Uterus (tissue), 4 donors: ENCODE data around the gene ALS2. TPM values are rescaled to one million over a fixed set of nuclear protein-coding genes. Genes with fewer than 3 reads are reported as not detected.

Experiments
- DNase-seq, 2 donors: peaks; one replicate each; pipeline ENCODE4 v3.0.0-alpha.2; 2019 to 2020
- H3K27ac ChIP-seq, 2 donors: fragments of 200-600 bp; sonication (generic); 1 replicate in 1 of 2; 2 replicates in 1 of 2; pipeline ENCODE4 v1.5.1; 2016 to 2018
- H3K27me3 ChIP-seq, 2 donors: fragments of 200-600 bp; sonication (generic); one replicate each; pipeline ENCODE4 v1.5.1; 2018 to 2019; ENCODE audit warnings: control low read depth in 1 of 2
- H3K36me3 ChIP-seq, 2 donors: fragments of 200-600 bp; sonication (generic); one replicate each; pipeline ENCODE4 v1.5.1; 2019; ENCODE audit warnings: control low read depth in 1 of 2
- H3K4me1 ChIP-seq, 2 donors: fragments of 200-600 bp; sonication (generic); one replicate each; pipeline ENCODE4 v1.5.1; 2018 to 2019; ENCODE audit warnings: control low read depth in 1 of 2
- H3K4me3 ChIP-seq, 2 donors: fragments of 200-600 bp; sonication (generic); 1 replicate in 1 of 2; 2 replicates in 1 of 2; pipeline ENCODE4 v1.5.1; 2018 to 2019; ENCODE audit warnings: mild to moderate bottlenecking in 1 of 2
- H3K9me3 ChIP-seq, 2 donors: fragments of 200-600 bp; sonication (generic); one replicate each; pipeline ENCODE4 v1.5.1; 2019; ENCODE audit warnings: control low read depth in 1 of 2
- CTCF ChIP-seq, 4 experiments: fragments of 200-600 bp in 2 of 4; fragments of 450-650 bp in 2 of 4; sonication (generic) in 2 of 4; IDR thresholded peaks; one replicate each; pipeline ENCODE4 v1.5.1; 2016 to 2019; ENCODE audit warnings: antibody characterized with exemption in 4 of 4, mild to moderate bottlenecking in 2 of 4, moderate library complexity in 1 of 4
- POLR2A ChIP-seq, 2 donors: fragments of 450-650 bp; IDR thresholded peaks; one replicate each; pipeline ENCODE4 v1.6.1; 2016; ENCODE audit warnings: antibody characterized with exemption in 2 of 2, mild to moderate bottlenecking in 1 of 2, moderate library complexity in 1 of 2
- intact Hi-C: fragments of 100-400 bp; cut with DNase I; formaldehyde crosslinking; loops from one replicate; pipeline ENCODE4 v1.15.1; 2023; ENCODE audit warnings: low total_unique reads
- total RNA-seq, 4 donors: library from RNA; depleted of rRNA in 3 of 4; stranded (reverse); fragments of >200 nt in 3 of 4; gene quantifications; one replicate each; pipeline versions ENCODE4 v1.1.0 to v1.2.4, GENCODE V29; 2014 to 2023
- donor health status: DM: yes; HTN: yes; CAD: no.

Gene ALS2
- total RNA-seq, 4 donors from 2014 or later, result 8.2 to 27.2 (median 23.5) TPM

- Histone ChIP-seq H3K27me3 (no peaks in the 10 kb centered on the region), H3K36me3 (no peaks in the 10 kb centered on the region), H3K4me3 (no peak overlapping the region), H3K9me3 (no peaks in the 10 kb centered on the region), H3K4me1 (no peaks in the 10 kb centered on the region), H3K27ac (no peak overlapping the region)
- TF ChIP-seq CTCF (IDR thresholded peaks at IDR 0.05) (no peak), POLR2A (IDR thresholded peaks at IDR 0.05) (no peak)
- intact Hi-C loops, result no loop called here
- DNase-seq, result no peak
Observed at GRCh38 chr2:201758234-201758633, 22.5 kb downstream of the ALS2 start.

GRCh38 chr2:201754717-201755415 lies 25.9 kb downstream of the ALS2 start:
- Histone ChIP-seq H3K4me1 (no peaks in the 10 kb centered on the region), H3K27ac (no peak overlapping the region), H3K27me3 (no peaks in the 10 kb centered on the region), H3K36me3 (no peaks in the 10 kb centered on the region), H3K9me3 (no peaks in the 10 kb centered on the region), H3K4me3 (no peak overlapping the region)
- TF ChIP-seq POLR2A (IDR thresholded peaks at IDR 0.05), result no peak
- TF ChIP-seq CTCF (IDR thresholded peaks at IDR 0.05), result no peak
- intact Hi-C loops, result no loop called here
- DNase-seq, result no peak

GRCh38 chr2:201751566-201751965 lies 29.2 kb downstream of the ALS2 start:
- intact Hi-C loops, result no loop called here
- no peak overlapping the region for H3K27ac ChIP-seq
- H3K4me1 ChIP-seq, result no peaks in the 10 kb centered on the region
- H3K27me3 ChIP-seq, result no peaks in the 10 kb centered on the region
- no peaks in the 10 kb centered on the region for H3K36me3 ChIP-seq
- no peaks in the 10 kb centered on the region for H3K9me3 ChIP-seq
- H3K4me3 ChIP-seq, result no peak overlapping the region
- TF ChIP-seq POLR2A (IDR thresholded peaks at IDR 0.05), result no peak
- TF ChIP-seq CTCF (IDR thresholded peaks at IDR 0.05), result no peak
- no peak for DNase-seq

- TF ChIP-seq CTCF (IDR thresholded peaks at IDR 0.05) (no peak), POLR2A (IDR thresholded peaks at IDR 0.05) (no peak)
- Histone ChIP-seq H3K36me3 (no peaks in the 10 kb centered on the region), H3K27me3 (no peaks in the 10 kb centered on the region), H3K4me1 (no peaks in the 10 kb centered on the region), H3K27ac (no peak overlapping the region), H3K9me3 (no peaks in the 10 kb centered on the region), H3K4me3 (no peak overlapping the region)
- DNase-seq, result no peak
- intact Hi-C loops, result no loop called here
Observed at GRCh38 chr2:201746551-201746950, 34.2 kb downstream of the ALS2 start.

GRCh38 chr2:201735486-201735885 lies 45.2 kb downstream of the ALS2 start:
- no peak overlapping the region for H3K27ac ChIP-seq
- DNase-seq, result no peak
- no peaks in the 10 kb centered on the region for H3K27me3 ChIP-seq
- peaks cover 0 to 5% of the 10 kb centered on the region in 2 donors for H3K9me3 ChIP-seq
- no peak overlapping the region for H3K4me3 ChIP-seq
- H3K4me1 ChIP-seq, result no peaks in the 10 kb centered on the region
- no peaks in the 10 kb centered on the region for H3K36me3 ChIP-seq
- intact Hi-C loops, result no loop called here
- TF ChIP-seq POLR2A (IDR thresholded peaks at IDR 0.05), result no peak
- no peak for TF ChIP-seq CTCF (IDR thresholded peaks at IDR 0.05)
